CD14-positive monocyte (primary cell): ENCODE measurements around the gene ST7. TPM values are rescaled to one million over a fixed set of nuclear protein-coding genes. Genes with fewer than 3 reads are reported as not detected.

Source experiments
- DNase-seq, 3 donors: peaks; one replicate each; pipeline ENCODE4 v3.0.0-alpha.2; 2011 to 2022
- H2AFZ ChIP-seq: 2 replicates; pipeline ENCODE4 v1.6.0; 2012; ENCODE audit warnings: mild to moderate bottlenecking, low read depth, low read length, inconsistent platforms; ENCODE audit not compliant: insufficient read depth, poor library complexity, severe bottlenecking
- H3K27ac ChIP-seq, 2 donors: 1 replicate in 1 of 2; 2 replicates in 1 of 2; pipeline ENCODE4 v1.5.1; 2012 to 2013; ENCODE audit warnings: low read length in 2 of 2, control low read depth in 1 of 2, inconsistent platforms in 1 of 2, low read depth in 1 of 2, mild to moderate bottlenecking in 1 of 2
- H3K27me3 ChIP-seq, 2 donors: one replicate each; pipeline versions ENCODE4 v1.6.0 to v1.6.1; 2011 to 2013; ENCODE audit warnings: low read length in 2 of 2; ENCODE audit not compliant: control insufficient read depth in 2 of 2, insufficient read depth in 2 of 2
- H3K36me3 ChIP-seq, 2 donors: replicated peaks in 1 of 2; 1 replicate in 1 of 2; 2 replicates in 1 of 2; pipeline versions ENCODE4 v1.5.1 to v1.6.1; 2012 to 2013; ENCODE audit warnings: low read length in 2 of 2, control low read depth in 1 of 2, inconsistent platforms in 1 of 2, mild to moderate bottlenecking in 1 of 2; ENCODE audit not compliant: insufficient read depth in 2 of 2, control insufficient read depth in 1 of 2
- H3K4me1 ChIP-seq, 2 donors: 1 replicate in 1 of 2; 2 replicates in 1 of 2; pipeline versions ENCODE4 v1.5.1 to v1.6.1; 2012 to 2013; ENCODE audit warnings: low read length in 2 of 2, control low read depth in 1 of 2, inconsistent platforms in 1 of 2, mild to moderate bottlenecking in 1 of 2, moderate library complexity in 1 of 2; ENCODE audit not compliant: insufficient read depth in 2 of 2, control insufficient read depth in 1 of 2
- H3K4me2 ChIP-seq: replicated peaks from 2 replicates; pipeline ENCODE3; 2012; ENCODE audit warnings: low read length, moderate library complexity, mild to moderate bottlenecking; ENCODE audit not compliant: poor library complexity, severe bottlenecking; ENCODE audit errors: extremely low read depth
- H3K4me3 ChIP-seq, 3 experiments: fragments of 200-600 bp in 1 of 3; sonication (generic) in 1 of 3; replicated peaks in 1 of 3; 1 replicate in 2 of 3; 2 replicates in 1 of 3; pipeline ENCODE4 v1.5.1; 2011 to 2013; ENCODE audit warnings: low read length in 3 of 3, mild to moderate bottlenecking in 3 of 3, control low read depth in 2 of 3, low read depth in 2 of 3, inconsistent platforms in 1 of 3, moderate library complexity in 1 of 3
- H3K79me2 ChIP-seq: 2 replicates; pipeline ENCODE4 v1.6.0; 2012; ENCODE audit warnings: mild to moderate bottlenecking, control low read depth, inconsistent platforms, low read length, moderate library complexity; ENCODE audit not compliant: insufficient read depth
- H3K9ac ChIP-seq: 2 replicates; pipeline ENCODE4 v1.6.0; 2017; ENCODE audit warnings: low read length, mild to moderate bottlenecking; ENCODE audit not compliant: insufficient read depth, poor library complexity, severe bottlenecking
- H3K9me3 ChIP-seq, 2 donors: replicated peaks in 1 of 2; 1 replicate in 1 of 2; 2 replicates in 1 of 2; pipeline versions ENCODE4 v1.5.1 to v1.6.1; 2012 to 2013; ENCODE audit warnings: low read length in 2 of 2, control low read depth in 1 of 2; ENCODE audit not compliant: control insufficient read depth in 1 of 2, insufficient read depth in 1 of 2
- H4K20me1 ChIP-seq: 2 replicates; pipeline ENCODE4 v1.6.0; 2012; ENCODE audit warnings: mild to moderate bottlenecking, low read length, control low read depth, moderate library complexity; ENCODE audit not compliant: insufficient read depth
- H3K27ac Mint-ChIP-seq, 7 donors: one replicate each; pipeline ENCODE4 v1.8.0; 2020; ENCODE audit warnings: mild to moderate bottlenecking in 7 of 7, mixed read lengths in 7 of 7, moderate library complexity in 6 of 7, inconsistent platforms in 2 of 7
- H3K27me3 Mint-ChIP-seq, 3 donors: one replicate each; pipeline ENCODE4 v1.8.0; 2021 to 2022; ENCODE audit warnings: low read depth in 3 of 3, mild to moderate bottlenecking in 3 of 3, mixed read lengths in 3 of 3, moderate library complexity in 3 of 3, inconsistent platforms in 1 of 3
- H3K36me3 Mint-ChIP-seq, 2 donors: one replicate each; pipeline ENCODE4 v1.8.0; 2020; ENCODE audit warnings: mixed read lengths in 2 of 2, inconsistent platforms in 1 of 2, mild to moderate bottlenecking in 1 of 2
- H3K4me1 Mint-ChIP-seq: one replicate; pipeline ENCODE4 v1.8.0; 2020; ENCODE audit warnings: mild to moderate bottlenecking, mixed read lengths
- H3K4me3 Mint-ChIP-seq, 2 donors: one replicate each; pipeline ENCODE4 v1.8.0; 2020; ENCODE audit warnings: mild to moderate bottlenecking in 2 of 2, mixed read lengths in 2 of 2, moderate library complexity in 1 of 2
- H3K9me3 Mint-ChIP-seq, 7 donors: one replicate each; pipeline ENCODE4 v1.8.0; 2020 to 2022; ENCODE audit warnings: mixed read lengths in 7 of 7, mild to moderate bottlenecking in 6 of 7, moderate library complexity in 6 of 7, inconsistent platforms in 2 of 7
- WGBS: methylation state at CpG from one replicate; pipeline ENCODE4 v1.1.5; 2013; ENCODE audit warnings: missing lambda C conversion rate; ENCODE audit not compliant: insufficient coverage; 5-methylcytosine and 5-hydroxymethylcytosine counted together
- intact Hi-C, 2 donors: fragments of 100-400 bp; cut with micrococcal nuclease; formaldehyde crosslinking; loops; one replicate each; pipeline versions ENCODE4 v1.15.0 to v1.15.1; 2023
- polyA plus RNA-seq, 3 donors: library from polyadenylated mRNA; depleted of rRNA in 1 of 3; unstranded in 2 of 3; stranded (reverse) in 1 of 3; fragments of 300-500 nt in 2 of 3; fragments of >200 nt in 1 of 3; fragmentation: Illumina TruSeq in 2 of 3; gene quantifications; 1 replicate in 2 of 3; 2 replicates in 1 of 3; pipeline ENCODE4 v1.2.3, GENCODE V29; 2012 to 2021
- TF ChIP-seq, protein P1 (sequence below): fragments of 200-600 bp; IDR thresholded peaks from one replicate; pipeline ENCODE4 v1.8.0; 2022; ENCODE audit warnings: antibody characterized with exemption, mild to moderate bottlenecking

ST7 gene
- polyA plus RNA-seq, 3 donors = 3.6 to 5.5 (median 4.1) TPM

DNA sequence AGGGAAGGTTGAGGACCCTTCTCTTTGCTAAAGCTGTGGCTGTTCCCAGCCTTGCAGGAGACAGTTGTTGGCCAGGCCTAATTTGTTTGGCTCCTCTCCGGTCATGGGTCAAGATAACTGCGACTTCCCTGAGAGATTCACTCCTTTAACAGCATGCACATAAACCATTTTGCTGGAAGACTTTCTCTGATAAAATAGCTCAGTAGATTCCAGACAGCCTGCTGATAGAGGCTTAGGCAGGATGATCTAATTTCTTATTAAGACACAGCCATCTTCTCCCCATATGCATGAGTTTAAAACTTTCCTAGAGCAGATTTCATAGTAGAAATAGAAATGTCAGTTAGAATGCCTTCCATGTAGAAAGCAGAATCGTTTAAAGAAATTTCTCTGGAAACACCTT, 187.6 kb downstream of the ST7 start:
- Histone ChIP-seq H3K4me2 (no peak overlapping the region), H3K36me3 (no peaks in the 10 kb centered on the region), H3K9ac (no peak overlapping the region), H3K9me3 (no peaks in the 10 kb centered on the region), H2AFZ (no peak overlapping the region), H3K79me2 (no peaks in the 10 kb centered on the region), H3K27me3 (no peaks in the 10 kb centered on the region), H3K4me1 (peaks cover 33 to 43% of the 10 kb centered on the region in 2 donors), H4K20me1 (no peaks in the 10 kb centered on the region), H3K4me3 (no peak overlapping the region), H3K27ac (no peak overlapping the region)
- H3K4me1 Mint-ChIP-seq = peaks cover 44% of the 10 kb centered on the region
- TF ChIP-seq, protein P1, sequence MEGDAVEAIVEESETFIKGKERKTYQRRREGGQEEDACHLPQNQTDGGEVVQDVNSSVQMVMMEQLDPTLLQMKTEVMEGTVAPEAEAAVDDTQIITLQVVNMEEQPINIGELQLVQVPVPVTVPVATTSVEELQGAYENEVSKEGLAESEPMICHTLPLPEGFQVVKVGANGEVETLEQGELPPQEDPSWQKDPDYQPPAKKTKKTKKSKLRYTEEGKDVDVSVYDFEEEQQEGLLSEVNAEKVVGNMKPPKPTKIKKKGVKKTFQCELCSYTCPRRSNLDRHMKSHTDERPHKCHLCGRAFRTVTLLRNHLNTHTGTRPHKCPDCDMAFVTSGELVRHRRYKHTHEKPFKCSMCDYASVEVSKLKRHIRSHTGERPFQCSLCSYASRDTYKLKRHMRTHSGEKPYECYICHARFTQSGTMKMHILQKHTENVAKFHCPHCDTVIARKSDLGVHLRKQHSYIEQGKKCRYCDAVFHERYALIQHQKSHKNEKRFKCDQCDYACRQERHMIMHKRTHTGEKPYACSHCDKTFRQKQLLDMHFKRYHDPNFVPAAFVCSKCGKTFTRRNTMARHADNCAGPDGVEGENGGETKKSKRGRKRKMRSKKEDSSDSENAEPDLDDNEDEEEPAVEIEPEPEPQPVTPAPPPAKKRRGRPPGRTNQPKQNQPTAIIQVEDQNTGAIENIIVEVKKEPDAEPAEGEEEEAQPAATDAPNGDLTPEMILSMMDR = no peak
- peaks cover 0 to 3% of the 10 kb centered on the region in 2 donors for H3K36me3 Mint-ChIP-seq
- peaks cover 0 to 2% (median 0%) of the 10 kb centered on the region in 3 donors for H3K27me3 Mint-ChIP-seq
- no peaks in the 10 kb centered on the region for H3K9me3 Mint-ChIP-seq
- DNase-seq = no peak
- 90% methylated on average over 2 of the region's 3 CpGs for WGBS
- no peak overlapping the region for H3K27ac Mint-ChIP-seq
- H3K4me3 Mint-ChIP-seq = no peak overlapping the region
- intact Hi-C loops = no loop called here

DNA sequence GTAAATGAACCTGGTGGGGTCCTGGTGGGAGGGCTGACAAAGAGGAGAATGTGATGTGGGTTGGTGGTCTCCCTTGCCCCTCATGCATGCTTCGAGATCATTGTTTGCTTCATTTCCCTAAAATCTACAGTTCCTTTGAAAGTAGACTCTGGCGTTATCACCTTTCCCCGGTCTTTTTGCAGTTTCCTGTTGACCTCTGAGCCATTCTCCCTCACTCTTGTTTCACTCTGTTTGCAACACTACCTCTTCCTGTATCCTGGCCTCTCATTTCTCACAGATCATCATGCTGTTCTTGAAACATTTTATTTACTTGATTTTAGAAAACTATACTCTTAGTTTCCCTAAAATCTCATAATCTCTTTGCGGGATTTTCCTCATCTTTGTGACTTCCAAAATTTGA, 189.8 kb downstream of the ST7 start:
- TF ChIP-seq, protein P1 = no peak
- 0% methylated on average over 1 of the region's 4 CpGs for WGBS

More for the DNA sequence above, 189.8 kb downstream of the ST7 start:
- DNase-seq = no peak
- intact Hi-C loops = no loop called here
- Mint-ChIP-seq H3K4me3 (peak overlapping the region; percentile 27 to 54), H3K9me3 (no peaks in the 10 kb centered on the region), H3K4me1 (peaks cover 55% of the 10 kb centered on the region), H3K27ac (peak overlapping the region in 5 of 7 donors; percentile 0 to 23 (median 4)), H3K36me3 (peaks cover 0 to 3% of the 10 kb centered on the region in 2 donors), H3K27me3 (peaks cover 0 to 2% (median 0%) of the 10 kb centered on the region in 3 donors)
- Histone ChIP-seq H3K9me3 (no peaks in the 10 kb centered on the region), H3K27me3 (no peaks in the 10 kb centered on the region), H3K9ac (no peak overlapping the region), H3K4me1 (peaks cover 42 to 53% of the 10 kb centered on the region in 2 donors), H2AFZ (no peak overlapping the region), H4K20me1 (no peaks in the 10 kb centered on the region), H3K4me3 (peak overlapping the region in 1 of 3 experiments; percentile 25), H3K36me3 (no peaks in the 10 kb centered on the region), H3K79me2 (no peaks in the 10 kb centered on the region), H3K4me2 (peak overlapping the region; percentile 14), H3K27ac (peak overlapping the region in 1 of 2 donors; percentile 20)
